Dermis blood vessel endothelial cell (primary cell): Measurements from ENCODE around the gene GALNT15. TPM values are rescaled to one million over a fixed set of nuclear protein-coding genes. Genes with fewer than 3 reads are reported as not detected.
A peak's percentile ranks its signal among the peaks of the same experiment; 100 is the strongest.

Experiments used
- DNase-seq: peaks from one replicate; pipeline ENCODE4 v3.0.0; 2010
- total RNA-seq: library from RNA; depleted of rRNA; stranded (reverse); fragments of >200 nt; gene quantifications from 2 replicates; pipeline ENCODE4 v1.2.3, GENCODE V29; 2014

Gene GALNT15
- total RNA-seq, 1 donor from 2014 or later, result 175 TPM

GRCh38 chr3:16254916-16255315, 80.4 kb downstream of the GALNT15 start:
- DNase-seq, result no peak

GRCh38 chr3:16255326-16255725, 80.8 kb downstream of the GALNT15 start:
- no peak for DNase-seq

- DNase-seq, result no peak
Observed at GRCh38 chr3:16255726-16256125, 81.2 kb downstream of the GALNT15 start.

- DNase-seq, result no peak
Observed at GRCh38 chr3:16257309-16257708, 82.8 kb downstream of the GALNT15 start.

- DNase-seq, result no peak
Observed at GRCh38 chr3:16258177-16258576, 83.7 kb downstream of the GALNT15 start.

GRCh38 chr3:16258866-16259265, 84.4 kb downstream of the GALNT15 start:
- DNase-seq, result no peak

- no peak for DNase-seq
Observed at GRCh38 chr3:16260046-16260445, 85.6 kb downstream of the GALNT15 start.

- peak; percentile 23 for DNase-seq
Observed at GRCh38 chr3:16262174-16262573, 87.7 kb downstream of the GALNT15 start.

GRCh38 chr3:16264174-16264707, 89.8 kb downstream of the GALNT15 start:
- DNase-seq, result peak; percentile 14

GRCh38 chr3:16264708-16265454, 90.4 kb downstream of the GALNT15 start, which contains the start of the genes DPH3 and OXNAD1:
TSS of gene DPH3 (minus strand) at chr3:16264943. CDS start at chr3:16264876, 67 bp downstream.
TSS of gene OXNAD1 (plus strand) at chr3:16265212. CDS start at chr3:16270953, 5,741 bp downstream.
- peak; percentile 100 for DNase-seq

GRCh38 chr3:16265455-16265786, 90.9 kb downstream of the GALNT15 start:
- DNase-seq, result no peak

- no peak for DNase-seq
Observed at GRCh38 chr3:16266714-16267113, 92.2 kb downstream of the GALNT15 start.

GRCh38 chr3:16270855-16271254, 96.4 kb downstream of the GALNT15 start:
- no peak for DNase-seq

- DNase-seq, result no peak
Observed at GRCh38 chr3:16272588-16272987, 98.1 kb downstream of the GALNT15 start.

GRCh38 chr3:16273867-16274266, 99.4 kb downstream of the GALNT15 start:
- DNase-seq, result no peak

GRCh38 chr3:16277471-16277870, 103.0 kb downstream of the GALNT15 start:
- peak; percentile 57 for DNase-seq

GRCh38 chr3:16279010-16279801, 104.7 kb downstream of the GALNT15 start:
- no peak for DNase-seq

GRCh38 chr3:16280671-16281070, 106.2 kb downstream of the GALNT15 start:
- DNase-seq, result peak; percentile 56

Other genes with a start within 250 kb of the GALNT15 start
- 21.3 and 26.8 TPM in 2 replicates for gene DPH3, start 90.3 kb downstream of the GALNT15 start, total RNA-seq
- gene OXNAD1, start 90.5 kb downstream of the GALNT15 start, total RNA-seq, result 18.0 and 20.1 TPM in 2 replicates